K562 (cell line): ENCODE data around the gene PPT2. TPM values are rescaled to one million over a fixed set of nuclear protein-coding genes. Genes with fewer than 3 reads are reported as not detected.

Source experiments
- BCOR ChIP-seq: fragments of 450-650 bp; IDR thresholded peaks from 2 replicates; pipeline ENCODE4 v1.6.1; 2016
- CBFA2T2 ChIP-seq: fragments of 450-650 bp; conservative IDR thresholded peaks from 2 replicates; pipeline ENCODE4 v1.6.1; 2017; ENCODE audit warnings: mild to moderate bottlenecking
- DIDO1 ChIP-seq: fragments of 450-650 bp; IDR thresholded peaks from 2 replicates; pipeline ENCODE4 v1.6.1; 2016; ENCODE audit warnings: low read depth, missing biosample characterization, missing genetic modification characterization
- E2F1 ChIP-seq: sonication (generic); formaldehyde crosslinking; IDR thresholded peaks from 2 replicates; pipeline ENCODE4 v1.8.1; 2023; ENCODE audit warnings: mild to moderate bottlenecking, missing genetic modification reagents, moderate library complexity
- E4F1 ChIP-seq: fragments of 250-450 bp; sonication (Bioruptor Pico); IDR thresholded peaks from 2 replicates; pipeline ENCODE4 v1.5.0; 2021; ENCODE audit warnings: mild to moderate bottlenecking, borderline replicate concordance
- FIP1L1 ChIP-seq: fragments of 200-400 bp; formaldehyde crosslinking; IDR thresholded peaks from 2 replicates; pipeline ENCODE4 v1.6.1; 2018; ENCODE audit warnings: mild to moderate bottlenecking, low read depth, low read length; ENCODE audit not compliant: poor library complexity, severe bottlenecking
- FOXP4 ChIP-seq: sonication (generic); formaldehyde crosslinking; IDR thresholded peaks from 2 replicates; pipeline ENCODE4 v1.8.0; 2022; ENCODE audit warnings: mild to moderate bottlenecking, missing genetic modification reagents, borderline replicate concordance
- HMGN3 ChIP-seq: IDR thresholded peaks from 2 replicates; pipeline ENCODE4 v1.6.1; 2011; ENCODE audit warnings: borderline replicate concordance, low read depth, mild to moderate bottlenecking, mixed read lengths, low read length; ENCODE audit not compliant: insufficient read length; ENCODE audit errors: extremely low read depth
- KAT7 ChIP-seq: sonication (generic); formaldehyde crosslinking; IDR thresholded peaks from 2 replicates; pipeline ENCODE4 v1.8.0; 2022; ENCODE audit warnings: missing genetic modification reagents, mild to moderate bottlenecking, borderline replicate concordance
- PHB ChIP-seq: fragments of 250-450 bp; sonication (Bioruptor Pico); IDR thresholded peaks from 2 replicates; pipeline ENCODE4 v1.5.0; 2021
- POLR2G ChIP-seq: fragments of 200-400 bp; formaldehyde crosslinking; IDR thresholded peaks from 2 replicates; pipeline ENCODE4 v1.6.1; 2017; ENCODE audit warnings: low read depth, mild to moderate bottlenecking, antibody characterized with exemption, low read length, moderate library complexity
- ZBTB17 ChIP-seq: fragments of 450-650 bp; formaldehyde crosslinking; IDR thresholded peaks from 2 replicates; pipeline ENCODE4 v1.4.0; 2020; ENCODE audit warnings: mild to moderate bottlenecking
- ZBTB49 ChIP-seq: sonication (generic); formaldehyde crosslinking; IDR thresholded peaks from 2 replicates; pipeline ENCODE4 v1.8.0; 2022; ENCODE audit warnings: missing genetic modification reagents, mild to moderate bottlenecking, borderline replicate concordance
- ZFX ChIP-seq: sonication (generic); formaldehyde crosslinking; IDR thresholded peaks from 2 replicates; pipeline ENCODE4 v1.8.0; 2022; ENCODE audit warnings: mild to moderate bottlenecking, missing genetic modification reagents, moderate library complexity
- ZNF354B ChIP-seq: fragments of 250-450 bp; sonication (Bioruptor Pico); IDR thresholded peaks from 2 replicates; pipeline ENCODE4 v1.4.0; 2020
- polyA plus RNA-seq, 8 experiments: library from polyadenylated mRNA; depleted of rRNA in 4 of 8; stranded (reverse) in 5 of 8; unstranded in 3 of 8; fragments of >200 nt; fragmentation: Nextera tagmentation in 2 of 8; fragmentation: Illumina TruSeq in 1 of 8; extraction: Ambion mirVana in 2 of 8; extraction: Trizol in 1 of 8; gene quantifications; 2 replicates each; pipeline versions ENCODE4 v1.2.1 to v1.2.3, GENCODE V29; 2011 to 2014; ENCODE audit warnings: inconsistent platforms in 1 of 8, missing spikeins in 1 of 8
- total RNA-seq, 7 experiments: library from RNA; depleted of rRNA in 6 of 7; stranded (reverse); fragments of >200 nt in 6 of 7; fragmentation: Illumina TruSeq in 2 of 7; extraction: Trizol in 2 of 7; gene quantifications; 2 replicates each; pipeline versions ENCODE4 v1.2.1 to v1.2.3, GENCODE V29; 2011 to 2021; ENCODE audit warnings: low replicate concordance in 1 of 7
- TF ChIP-seq, protein P1 (sequence below): sonication (generic); formaldehyde crosslinking; IDR thresholded peaks from 2 replicates; pipeline ENCODE4 v1.8.1; 2023; ENCODE audit warnings: mild to moderate bottlenecking, missing genetic modification reagents

Gene PPT2
- total and polyA plus RNA-seq, 9 of the 15 experiments (the other 6 are each of a cell fraction or from before 2014, with no cell fraction given): 27.4 to 98.8 (median 69.9) TPM

DNA sequence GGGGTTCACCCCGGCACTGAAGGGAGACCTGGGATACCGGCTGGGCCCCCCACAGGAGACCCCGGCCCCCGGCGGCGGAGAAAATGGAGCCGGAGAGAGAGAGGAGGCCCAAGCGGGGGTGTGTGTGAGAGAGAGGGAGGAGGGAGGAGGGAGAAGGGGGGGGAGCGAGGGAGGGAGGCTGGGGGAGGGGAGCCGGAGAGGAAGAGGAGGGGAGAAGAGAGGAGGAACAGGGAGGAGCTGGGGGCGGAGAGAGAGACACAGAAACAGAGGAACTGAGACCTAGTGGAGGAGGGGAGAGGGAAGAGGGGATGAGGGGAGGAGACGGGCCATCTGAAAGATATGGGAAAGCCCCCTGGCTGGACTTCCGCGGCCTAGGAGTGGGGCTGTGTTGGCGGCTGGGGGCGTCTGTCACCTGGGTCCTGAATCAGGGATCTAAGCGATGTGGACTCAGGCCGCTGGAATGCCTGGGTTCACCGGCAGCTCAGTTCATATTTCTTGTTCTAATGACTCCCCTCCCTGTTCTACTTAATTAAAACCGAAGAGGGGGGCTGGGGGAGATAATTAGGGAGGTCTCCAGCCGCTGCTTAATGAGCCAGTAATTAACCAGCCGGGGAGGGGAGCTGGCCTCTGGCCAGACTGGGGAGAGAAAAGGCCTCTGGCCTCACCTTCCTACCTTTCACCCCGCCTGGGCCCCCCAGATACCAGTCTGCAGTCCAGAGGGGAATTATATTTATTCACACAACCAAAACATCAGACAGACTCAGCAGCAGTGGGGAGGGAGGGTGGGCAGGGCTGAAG is 36.3 kb downstream of the PPT2 start, which contains the start of gene PBX2 (continued):
- TF ChIP-seq E2F1 (CRISPR knock-in tag) (no peak), KAT7 (no peak), PHB (CRISPR knock-in tag) (0 out of 2 replicates have a peak, but pooled peaks have one; percentile 56), ZBTB49 (CRISPR knock-in tag) (no peak), ZBTB17 (no peak), DIDO1 (tag) (no peak), POLR2G (peak; percentile 52; the same call in 1 of the 2 replicates), HMGN3 (no peak), ZFX (CRISPR knock-in tag) (peak; percentile 72), ZNF354B (no peak), E4F1 (CRISPR knock-in tag) (no peak), BCOR (peak; percentile 11; the same call in 1 of the 2 replicates), CBFA2T2 (no peak), FIP1L1 (no peak), FOXP4 (CRISPR knock-in tag) (no peak)
- TF ChIP-seq, protein P1, sequence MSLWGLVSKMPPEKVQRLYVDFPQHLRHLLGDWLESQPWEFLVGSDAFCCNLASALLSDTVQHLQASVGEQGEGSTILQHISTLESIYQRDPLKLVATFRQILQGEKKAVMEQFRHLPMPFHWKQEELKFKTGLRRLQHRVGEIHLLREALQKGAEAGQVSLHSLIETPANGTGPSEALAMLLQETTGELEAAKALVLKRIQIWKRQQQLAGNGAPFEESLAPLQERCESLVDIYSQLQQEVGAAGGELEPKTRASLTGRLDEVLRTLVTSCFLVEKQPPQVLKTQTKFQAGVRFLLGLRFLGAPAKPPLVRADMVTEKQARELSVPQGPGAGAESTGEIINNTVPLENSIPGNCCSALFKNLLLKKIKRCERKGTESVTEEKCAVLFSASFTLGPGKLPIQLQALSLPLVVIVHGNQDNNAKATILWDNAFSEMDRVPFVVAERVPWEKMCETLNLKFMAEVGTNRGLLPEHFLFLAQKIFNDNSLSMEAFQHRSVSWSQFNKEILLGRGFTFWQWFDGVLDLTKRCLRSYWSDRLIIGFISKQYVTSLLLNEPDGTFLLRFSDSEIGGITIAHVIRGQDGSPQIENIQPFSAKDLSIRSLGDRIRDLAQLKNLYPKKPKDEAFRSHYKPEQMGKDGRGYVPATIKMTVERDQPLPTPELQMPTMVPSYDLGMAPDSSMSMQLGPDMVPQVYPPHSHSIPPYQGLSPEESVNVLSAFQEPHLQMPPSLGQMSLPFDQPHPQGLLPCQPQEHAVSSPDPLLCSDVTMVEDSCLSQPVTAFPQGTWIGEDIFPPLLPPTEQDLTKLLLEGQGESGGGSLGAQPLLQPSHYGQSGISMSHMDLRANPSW (CRISPR knock-in tag): no peak
